ENCODE measurements around the gene ALLC. TPM values are rescaled to one million over a fixed set of nuclear protein-coding genes. Genes with fewer than 3 reads are reported as not detected.

Gene ALLC
- total RNA-seq, 1 experiment from 2014 or later: not detected

GRCh38 chr2:3644891-3645605 lies 13.0 kb upstream of the ALLC start:
- intact Hi-C loops (cut with micrococcal nuclease): no loop called here
- POLR2A ChIA-PET (ENCODE audit: unreplicated experiment): no interaction called here
- DNase-seq (no peak), ATAC-seq (no peak)
- Histone ChIP-seq H3K27me3 (ENCODE audit: low read length) (no peaks in the 10 kb centered on the region), H3K4me1 (ENCODE audit: insufficient read depth, low read length) (no peaks in the 10 kb centered on the region), H3K36me3 (ENCODE audit: low read depth, low read length) (no peaks in the 10 kb centered on the region), H3F3A (ENCODE audit: low read length, unreplicated experiment) (no peaks in the 10 kb centered on the region), H3K9ac (ENCODE audit: low read length) (no peak overlapping the region), H3K27ac (ENCODE audit: low read length) (no peak overlapping the region), H4K20me1 (ENCODE audit: low read length) (no peaks in the 10 kb centered on the region), H3K9me2 (replicated peaks; ENCODE audit: low read length) (no peaks in the 10 kb centered on the region), H3K79me2 (ENCODE audit: low read length) (no peaks in the 10 kb centered on the region), H3K4me3 (ENCODE audit: low read length) (no peak overlapping the region), H3K4me2 (ENCODE audit: low read length) (no peak overlapping the region), H2AFZ (ENCODE audit: low read length) (no peak overlapping the region), H3K9me3 (ENCODE audit: low read length) (no peaks in the 10 kb centered on the region)
- BruUV-seq (replicated peaks): no TSS peak
- CTCF ChIA-PET: no interaction called here
- no peak for TF ChIP-seq EZH2 (IDR thresholded peaks at IDR 0.05; ENCODE audit: low read length, unreplicated experiment)
- no peak for TF ChIP-seq CTCF (conservative IDR thresholded peaks at IDR 0.05; ENCODE audit: low read depth, low read length)
- TF ChIP-seq EZH2phosphoT487 (IDR thresholded peaks at IDR 0.05; ENCODE audit: borderline replicate concordance, low read length): no peak

- ATAC-seq: no peak
- H3K27ac ChIP-seq (ENCODE audit: low read length): no peak overlapping the region
- no peaks in the 10 kb centered on the region for H3K9me3 ChIP-seq (ENCODE audit: low read length)
- ChIA-PET POLR2A (ENCODE audit: unreplicated experiment) (no interaction called here), CTCF (no interaction called here)
- H3K4me1 ChIP-seq (ENCODE audit: insufficient read depth, low read length): no peaks in the 10 kb centered on the region
- no TSS peak for BruUV-seq (replicated peaks)
- no peaks in the 10 kb centered on the region for H3K79me2 ChIP-seq (ENCODE audit: low read length)
- intact Hi-C loops (cut with micrococcal nuclease): no loop called here
- no peaks in the 10 kb centered on the region for H3F3A ChIP-seq (ENCODE audit: low read length, unreplicated experiment)
- H4K20me1 ChIP-seq (ENCODE audit: low read length): no peaks in the 10 kb centered on the region
- H3K4me3 ChIP-seq (ENCODE audit: low read length): no peak overlapping the region
- TF ChIP-seq CTCF (conservative IDR thresholded peaks at IDR 0.05; ENCODE audit: low read depth, low read length) (no peak), EZH2phosphoT487 (IDR thresholded peaks at IDR 0.05; ENCODE audit: borderline replicate concordance, low read length) (no peak), EZH2 (IDR thresholded peaks at IDR 0.05; ENCODE audit: low read length, unreplicated experiment) (no peak)
- no peak overlapping the region for H3K9ac ChIP-seq (ENCODE audit: low read length)
- no peaks in the 10 kb centered on the region for H3K36me3 ChIP-seq (ENCODE audit: low read depth, low read length)
- DNase-seq: no peak
- no peak overlapping the region for H3K4me2 ChIP-seq (ENCODE audit: low read length)
- H3K9me2 ChIP-seq (replicated peaks; ENCODE audit: low read length): no peaks in the 10 kb centered on the region
- H2AFZ ChIP-seq (ENCODE audit: low read length): no peak overlapping the region
- no peaks in the 10 kb centered on the region for H3K27me3 ChIP-seq (ENCODE audit: low read length)
Observed at GRCh38 chr2:3645745-3646389, 12.1 kb upstream of the ALLC start.

GRCh38 chr2:3646446-3646845 lies 11.6 kb upstream of the ALLC start:
- CTCF ChIA-PET: no interaction called here
- Histone ChIP-seq H3K9ac (ENCODE audit: low read length) (no peak overlapping the region), H3K27ac (ENCODE audit: low read length) (no peak overlapping the region), H3K36me3 (ENCODE audit: low read depth, low read length) (no peaks in the 10 kb centered on the region), H3K27me3 (ENCODE audit: low read length) (no peaks in the 10 kb centered on the region), H4K20me1 (ENCODE audit: low read length) (no peaks in the 10 kb centered on the region), H3K4me3 (ENCODE audit: low read length) (no peak overlapping the region), H2AFZ (ENCODE audit: low read length) (no peak overlapping the region), H3K4me2 (ENCODE audit: low read length) (no peak overlapping the region), H3K9me3 (ENCODE audit: low read length) (no peaks in the 10 kb centered on the region), H3F3A (ENCODE audit: low read length, unreplicated experiment) (no peaks in the 10 kb centered on the region), H3K79me2 (ENCODE audit: low read length) (no peaks in the 10 kb centered on the region), H3K4me1 (ENCODE audit: insufficient read depth, low read length) (0 out of 2 replicates have a peak, but pooled peaks cover 2% of the 10 kb centered on the region), H3K9me2 (replicated peaks; ENCODE audit: low read length) (no peaks in the 10 kb centered on the region)
- TF ChIP-seq CTCF (conservative IDR thresholded peaks at IDR 0.05; ENCODE audit: low read depth, low read length): no peak
- no peak for TF ChIP-seq EZH2phosphoT487 (IDR thresholded peaks at IDR 0.05; ENCODE audit: borderline replicate concordance, low read length)
- no peak for TF ChIP-seq EZH2 (IDR thresholded peaks at IDR 0.05; ENCODE audit: low read length, unreplicated experiment)
- BruUV-seq (replicated peaks): no TSS peak
- ATAC-seq (no peak), DNase-seq (no peak)
- POLR2A ChIA-PET (ENCODE audit: unreplicated experiment): no interaction called here
- intact Hi-C loops (cut with micrococcal nuclease): no loop called here

Data from PC-3 (cell line).